Measurements from ENCODE around the gene UNC119B. TPM values are rescaled to one million over a fixed set of nuclear protein-coding genes. Genes with fewer than 3 reads are reported as not detected.

UNC119B gene
- polyA plus RNA-seq, 1 of the 3 experiments (the other 2 are of a cell fraction), result 23.6 TPM

DNA sequence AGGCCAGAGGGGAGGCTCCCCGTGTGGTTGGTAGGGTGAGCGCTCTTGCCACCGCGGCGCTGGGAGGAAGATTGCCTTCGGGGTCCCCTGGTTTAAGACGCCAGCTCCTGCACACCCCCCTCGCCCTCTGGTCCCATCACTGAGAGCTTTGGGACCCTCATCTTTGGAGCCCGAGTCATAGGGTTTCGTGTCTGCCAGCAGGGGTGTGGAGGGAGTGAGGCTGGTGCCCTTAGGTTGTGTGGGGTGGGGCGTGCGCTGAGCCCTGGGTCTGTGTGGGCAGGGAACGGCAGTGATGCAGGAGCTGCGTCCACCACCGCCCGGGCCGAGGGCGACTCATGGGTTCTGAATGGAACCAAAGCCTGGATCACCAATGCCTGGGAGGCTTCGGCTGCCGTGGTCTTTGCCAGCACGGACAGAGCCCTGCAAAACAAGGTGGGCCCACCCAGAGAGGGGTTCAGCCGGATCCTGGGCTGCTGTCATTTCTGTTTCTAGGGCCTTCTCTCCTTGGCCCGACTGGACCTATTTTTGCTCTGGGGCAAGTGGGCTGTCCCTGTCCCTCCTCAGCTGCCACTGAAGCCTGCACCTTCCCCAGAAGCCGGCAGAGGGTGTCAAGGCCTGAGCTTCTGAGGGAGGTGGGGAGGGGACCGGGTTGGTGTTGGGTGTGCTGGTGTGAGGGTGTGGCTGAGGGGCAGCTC is 27.4 kb downstream of the UNC119B start:
- H3K4me2 ChIP-seq, result no peak overlapping the region
- H3K36me3 ChIP-seq (replicated peaks in 1 of 2; ENCODE audit: control insufficient read depth in 1 of 2, insufficient read depth in 2 of 2, low read length in 1 of 2), result no peaks in the 10 kb centered on the region
- 82% methylated on average over 13 of the region's 25 CpGs for WGBS (ENCODE audit: low lambda C conversion rate)
- H3K9me2 ChIP-seq, result no peaks in the 10 kb centered on the region
- no peaks in the 10 kb centered on the region for H3K79me2 ChIP-seq (ENCODE audit: insufficient read depth)
- ChIA-PET POLR2A (no interaction called here), CTCF (interaction anchor here (1.1 kb wide), 2 partner anchors 43 to 234 kb away, joined by 3 read pairs; no protein-coding TSS in a partner anchor)
- TF ChIP-seq MEF2A (IDR thresholded peaks at IDR 0.05; ENCODE audit: borderline replicate concordance, low read depth) (no peak), TCF12 (IDR thresholded peaks at IDR 0.05) (no peak), CHD2 (IDR thresholded peaks at IDR 0.05; ENCODE audit: low read length, partially characterized antibody) (no peak), ELF1 (IDR thresholded peaks at IDR 0.05) (no peak), SMC3 (IDR thresholded peaks at IDR 0.05; ENCODE audit: low read depth, low read length) (no peak), GATA2 (CRISPR knock-in tag; IDR thresholded peaks at IDR 0.05) (no peak)
- TF ChIP-seq, protein P1, sequence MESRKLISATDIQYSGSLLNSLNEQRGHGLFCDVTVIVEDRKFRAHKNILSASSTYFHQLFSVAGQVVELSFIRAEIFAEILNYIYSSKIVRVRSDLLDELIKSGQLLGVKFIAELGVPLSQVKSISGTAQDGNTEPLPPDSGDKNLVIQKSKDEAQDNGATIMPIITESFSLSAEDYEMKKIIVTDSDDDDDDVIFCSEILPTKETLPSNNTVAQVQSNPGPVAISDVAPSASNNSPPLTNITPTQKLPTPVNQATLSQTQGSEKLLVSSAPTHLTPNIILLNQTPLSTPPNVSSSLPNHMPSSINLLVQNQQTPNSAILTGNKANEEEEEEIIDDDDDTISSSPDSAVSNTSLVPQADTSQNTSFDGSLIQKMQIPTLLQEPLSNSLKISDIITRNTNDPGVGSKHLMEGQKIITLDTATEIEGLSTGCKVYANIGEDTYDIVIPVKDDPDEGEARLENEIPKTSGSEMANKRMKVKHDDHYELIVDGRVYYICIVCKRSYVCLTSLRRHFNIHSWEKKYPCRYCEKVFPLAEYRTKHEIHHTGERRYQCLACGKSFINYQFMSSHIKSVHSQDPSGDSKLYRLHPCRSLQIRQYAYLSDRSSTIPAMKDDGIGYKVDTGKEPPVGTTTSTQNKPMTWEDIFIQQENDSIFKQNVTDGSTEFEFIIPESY (IDR thresholded peaks at IDR 0.05; ENCODE audit: borderline replicate concordance, low read depth), result no peak
- TF ChIP-seq, protein P2, sequence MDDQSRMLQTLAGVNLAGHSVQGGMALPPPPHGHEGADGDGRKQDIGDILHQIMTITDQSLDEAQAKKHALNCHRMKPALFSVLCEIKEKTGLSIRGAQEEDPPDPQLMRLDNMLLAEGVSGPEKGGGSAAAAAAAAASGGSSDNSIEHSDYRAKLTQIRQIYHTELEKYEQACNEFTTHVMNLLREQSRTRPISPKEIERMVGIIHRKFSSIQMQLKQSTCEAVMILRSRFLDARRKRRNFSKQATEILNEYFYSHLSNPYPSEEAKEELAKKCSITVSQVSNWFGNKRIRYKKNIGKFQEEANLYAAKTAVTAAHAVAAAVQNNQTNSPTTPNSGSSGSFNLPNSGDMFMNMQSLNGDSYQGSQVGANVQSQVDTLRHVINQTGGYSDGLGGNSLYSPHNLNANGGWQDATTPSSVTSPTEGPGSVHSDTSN (IDR thresholded peaks at IDR 0.05), result no peak
- no peaks in the 10 kb centered on the region for H3K27me3 ChIP-seq (ENCODE audit: insufficient read depth)
- no peaks in the 10 kb centered on the region for H3F3A ChIP-seq (replicated peaks; ENCODE audit: insufficient read depth)
- no peaks in the 10 kb centered on the region for H4K20me1 ChIP-seq (ENCODE audit: insufficient read depth)
- H3K27ac ChIP-seq (ENCODE audit: low read depth in 2 of 2, low read length in 1 of 2), result no peak overlapping the region
- H3K4me3 ChIP-seq (ENCODE audit: low read depth in 2 of 2, low read length in 1 of 2), result no peak overlapping the region
- no peak overlapping the region for H2AFZ ChIP-seq (ENCODE audit: low read depth)
- DNase-seq, result no peak
- no peaks in the 10 kb centered on the region for H3K9me3 ChIP-seq
- H3K9ac ChIP-seq, result no peak overlapping the region
- no peaks in the 10 kb centered on the region for H3K4me1 ChIP-seq (ENCODE audit: control insufficient read depth in 1 of 2, insufficient read depth in 2 of 2, low read depth in 1 of 2, low read length in 1 of 2)

DNA sequence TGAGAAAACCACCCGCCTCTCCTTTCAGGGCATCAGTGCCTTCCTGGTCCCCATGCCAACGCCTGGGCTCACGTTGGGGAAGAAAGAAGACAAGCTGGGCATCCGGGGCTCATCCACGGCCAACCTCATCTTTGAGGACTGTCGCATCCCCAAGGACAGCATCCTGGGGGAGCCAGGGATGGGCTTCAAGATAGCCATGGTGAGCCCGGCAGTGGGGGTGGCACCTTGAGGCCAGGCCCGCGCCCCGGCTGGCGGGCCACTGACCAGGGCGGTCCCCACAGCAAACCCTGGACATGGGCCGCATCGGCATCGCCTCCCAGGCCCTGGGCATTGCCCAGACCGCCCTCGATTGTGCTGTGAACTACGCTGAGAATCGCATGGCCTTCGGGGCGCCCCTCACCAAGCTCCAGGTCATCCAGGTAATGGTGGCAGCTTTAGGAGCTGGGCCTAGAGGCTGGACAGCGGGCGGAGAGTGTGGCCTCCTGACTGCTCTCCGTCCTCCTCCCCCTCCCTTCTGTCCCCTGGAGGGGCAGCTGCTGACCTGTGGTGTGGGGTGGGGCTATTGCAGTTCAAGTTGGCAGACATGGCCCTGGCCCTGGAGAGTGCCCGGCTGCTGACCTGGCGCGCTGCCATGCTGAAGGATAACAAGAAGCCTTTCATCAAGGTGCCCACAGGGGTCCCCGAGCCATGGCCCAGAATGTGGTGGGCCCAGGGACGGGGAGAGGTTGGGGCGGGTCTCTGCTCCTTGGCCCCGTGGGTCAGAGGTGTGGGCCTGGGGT is 28.2 kb downstream of the UNC119B start:
- Histone ChIP-seq H3K27me3 (ENCODE audit: insufficient read depth) (no peaks in the 10 kb centered on the region), H3K27ac (ENCODE audit: low read depth in 2 of 2, low read length in 1 of 2) (no peak overlapping the region), H3F3A (replicated peaks; ENCODE audit: insufficient read depth) (no peaks in the 10 kb centered on the region), H2AFZ (ENCODE audit: low read depth) (no peak overlapping the region), H3K9me3 (no peaks in the 10 kb centered on the region), H3K4me3 (ENCODE audit: low read depth in 2 of 2, low read length in 1 of 2) (no peak overlapping the region), H3K4me1 (ENCODE audit: control insufficient read depth in 1 of 2, insufficient read depth in 2 of 2, low read depth in 1 of 2, low read length in 1 of 2) (no peaks in the 10 kb centered on the region), H4K20me1 (ENCODE audit: insufficient read depth) (no peaks in the 10 kb centered on the region), H3K36me3 (replicated peaks in 1 of 2; ENCODE audit: control insufficient read depth in 1 of 2, insufficient read depth in 2 of 2, low read length in 1 of 2) (no peaks in the 10 kb centered on the region), H3K9ac (no peak overlapping the region), H3K4me2 (no peak overlapping the region), H3K79me2 (ENCODE audit: insufficient read depth) (no peaks in the 10 kb centered on the region), H3K9me2 (no peaks in the 10 kb centered on the region)
- WGBS (ENCODE audit: low lambda C conversion rate), result 92% methylated on average over 13 of the region's 31 CpGs
- DNase-seq, result no peak
- POLR2A ChIA-PET, result interaction anchor here (0.5 kb wide), 1 partner anchor 12 kb away, joined by 5 read pairs; no protein-coding TSS in a partner anchor
- CTCF ChIA-PET, result interaction anchor here (1.1 kb wide), 1 partner anchor 233 kb away, joined by 3 read pairs; no protein-coding TSS in a partner anchor
- TF ChIP-seq RFX5 (IDR thresholded peaks at IDR 0.05; ENCODE audit: low read length) (no peak), USF1 (IDR thresholded peaks at IDR 0.05; ENCODE audit: borderline replicate concordance, low read depth) (no peak), USF2 (IDR thresholded peaks at IDR 0.05; ENCODE audit: borderline replicate concordance, low read depth, low read length) (no peak), GABPA (IDR thresholded peaks at IDR 0.05; ENCODE audit: low read depth) (no peak), REST (IDR thresholded peaks at IDR 0.05; ENCODE audit: low read depth, low read length) (no peak), YY1 (IDR thresholded peaks at IDR 0.05; ENCODE audit: low read depth) (no peak), FOXM1 (IDR thresholded peaks at IDR 0.05; ENCODE audit: low read depth) (no peak), POLR2AphosphoS5 (IDR thresholded peaks at IDR 0.05; ENCODE audit: low read depth, low read length) (no peak)
